GM12892 (cell line): Measurements from ENCODE around the gene KCNQ1OT1.

Experiments
- POLR2A ChIP-seq: IDR thresholded peaks from 2 replicates; pipeline ENCODE4 v1.6.1; 2011; ENCODE audit warnings: low read depth, low read length, control low read depth
- POLR2AphosphoS5 ChIP-seq: IDR thresholded peaks from 2 replicates; pipeline ENCODE4 v1.6.1; 2011; ENCODE audit warnings: low read depth, low read length, control low read depth

GRCh38 chr11:2722955-2723354, 23.2 kb upstream of the KCNQ1OT1 start:
- TF ChIP-seq POLR2AphosphoS5 (no peak), POLR2A (no peak)
